Measurements from ENCODE around the gene TRMT2A.

The TRMT2A gene

DNA sequence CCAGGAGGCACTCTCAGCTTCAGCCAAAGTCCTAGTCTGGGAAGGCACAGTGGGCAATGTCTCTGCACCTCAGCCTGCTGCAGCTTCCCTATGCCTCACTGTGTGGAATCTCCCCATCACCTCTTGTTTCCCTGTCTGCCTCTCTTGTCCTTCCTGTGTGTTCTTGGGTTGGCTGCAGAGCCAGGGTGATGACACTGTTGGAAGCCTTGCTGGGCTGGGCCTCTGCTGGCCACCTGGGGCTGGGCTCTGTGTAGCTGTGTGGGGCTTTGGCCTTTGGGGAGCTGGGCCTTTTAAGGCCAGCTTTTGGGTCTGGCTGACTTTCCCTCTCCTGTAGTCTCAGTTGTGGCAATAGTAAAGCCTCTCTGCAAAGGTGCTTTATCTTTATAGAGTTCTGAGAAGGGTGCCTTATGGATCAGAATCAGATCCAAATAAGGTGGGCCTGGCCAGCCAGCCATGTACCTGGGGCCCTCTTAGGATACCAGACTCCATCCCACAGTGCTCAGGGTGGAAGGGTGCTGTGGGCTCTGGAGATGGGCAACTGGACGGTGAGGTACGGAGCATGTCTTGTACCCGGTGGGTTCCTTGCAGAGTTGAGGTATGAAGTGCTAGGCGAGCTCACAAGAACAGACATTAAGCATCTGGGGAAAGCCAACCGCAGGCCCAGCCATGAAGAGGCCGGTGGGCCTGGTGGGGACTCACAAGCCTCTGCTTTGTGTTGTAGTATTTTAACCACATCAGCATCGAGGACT, 11.4 kb downstream of the TRMT2A start:
- no peak for DNase-seq

DNA sequence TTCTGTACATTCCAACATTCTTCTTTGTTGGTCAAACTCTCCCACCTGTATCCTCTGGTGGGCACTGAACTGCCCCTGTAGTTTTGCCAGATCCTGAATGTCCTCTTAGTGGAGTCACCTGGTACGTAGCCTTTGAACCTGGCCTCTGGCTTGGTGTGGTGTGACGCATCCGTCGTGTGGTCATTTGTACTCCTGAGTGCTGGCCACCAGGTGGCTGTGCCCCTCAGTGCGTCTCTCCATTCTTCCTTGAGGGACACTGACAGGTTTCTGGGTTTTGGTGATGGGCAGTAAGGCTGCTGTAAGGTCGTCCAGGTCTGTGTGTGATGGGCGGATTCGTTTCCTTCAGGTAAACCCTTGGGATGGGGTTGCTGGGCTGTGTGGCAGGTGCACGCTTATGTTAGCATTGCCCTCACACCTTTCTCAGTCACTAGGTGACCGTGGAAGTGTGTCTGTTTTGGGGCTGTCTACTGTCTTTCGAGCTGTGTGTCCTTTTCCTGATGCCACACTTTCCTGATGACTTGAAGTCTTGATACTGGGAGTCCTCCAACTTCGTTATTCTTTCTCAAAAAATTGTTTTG, 14.7 kb downstream of the TRMT2A start:
- DNase-seq: no peak

DNA sequence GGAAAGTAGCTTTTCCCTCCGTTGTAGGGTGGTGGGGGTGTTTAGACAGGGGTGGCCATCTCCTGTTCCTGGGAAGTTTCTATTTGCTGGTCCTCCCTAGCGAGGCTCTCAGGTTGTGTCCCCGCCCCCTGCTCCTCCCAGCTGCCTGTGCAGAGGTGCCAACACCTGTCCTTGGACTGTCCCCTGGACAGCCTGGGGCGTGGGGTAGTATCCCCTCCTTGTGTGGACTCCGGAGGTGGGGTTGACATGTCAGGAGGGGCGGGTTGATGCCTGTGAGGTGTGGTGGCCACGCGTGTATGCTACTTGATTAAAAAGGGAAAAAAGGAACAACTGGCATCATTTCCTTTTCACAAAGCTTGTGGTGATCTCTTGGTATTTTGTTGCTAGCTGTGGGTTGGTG, 15.4 kb downstream of the TRMT2A start:
- DNase-seq: no peak

DNA sequence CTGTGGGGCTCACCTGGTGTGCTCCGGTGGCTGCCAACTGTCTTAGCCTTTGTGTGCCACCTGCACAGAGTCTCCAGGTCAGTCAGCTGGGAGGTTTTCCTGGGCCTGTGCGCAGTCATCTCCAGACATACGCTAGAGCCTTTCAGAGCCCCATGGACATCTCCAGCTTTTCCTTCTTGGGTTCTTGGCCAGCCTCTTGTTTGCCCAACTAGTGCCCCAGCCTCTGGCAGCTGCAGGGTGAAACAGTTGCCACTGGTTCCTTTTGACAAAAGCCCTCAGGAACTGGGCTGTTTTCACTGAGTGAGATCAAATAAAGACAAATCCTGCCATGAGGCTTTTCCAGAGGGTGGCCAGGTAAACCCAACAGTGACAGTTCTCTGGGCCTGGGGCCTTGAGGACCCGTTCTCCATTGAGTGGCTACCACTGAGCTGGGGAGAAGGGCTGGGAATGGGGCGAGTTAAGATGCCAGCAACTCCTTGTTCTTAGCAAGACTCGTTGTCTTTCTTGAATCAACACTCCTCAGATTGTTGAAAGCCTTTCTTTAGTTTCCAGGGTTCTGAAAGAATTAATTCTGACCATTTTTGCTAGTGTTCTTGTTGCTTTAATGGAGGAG, 17.8 kb downstream of the TRMT2A start:
- DNase-seq: no peak

DNA sequence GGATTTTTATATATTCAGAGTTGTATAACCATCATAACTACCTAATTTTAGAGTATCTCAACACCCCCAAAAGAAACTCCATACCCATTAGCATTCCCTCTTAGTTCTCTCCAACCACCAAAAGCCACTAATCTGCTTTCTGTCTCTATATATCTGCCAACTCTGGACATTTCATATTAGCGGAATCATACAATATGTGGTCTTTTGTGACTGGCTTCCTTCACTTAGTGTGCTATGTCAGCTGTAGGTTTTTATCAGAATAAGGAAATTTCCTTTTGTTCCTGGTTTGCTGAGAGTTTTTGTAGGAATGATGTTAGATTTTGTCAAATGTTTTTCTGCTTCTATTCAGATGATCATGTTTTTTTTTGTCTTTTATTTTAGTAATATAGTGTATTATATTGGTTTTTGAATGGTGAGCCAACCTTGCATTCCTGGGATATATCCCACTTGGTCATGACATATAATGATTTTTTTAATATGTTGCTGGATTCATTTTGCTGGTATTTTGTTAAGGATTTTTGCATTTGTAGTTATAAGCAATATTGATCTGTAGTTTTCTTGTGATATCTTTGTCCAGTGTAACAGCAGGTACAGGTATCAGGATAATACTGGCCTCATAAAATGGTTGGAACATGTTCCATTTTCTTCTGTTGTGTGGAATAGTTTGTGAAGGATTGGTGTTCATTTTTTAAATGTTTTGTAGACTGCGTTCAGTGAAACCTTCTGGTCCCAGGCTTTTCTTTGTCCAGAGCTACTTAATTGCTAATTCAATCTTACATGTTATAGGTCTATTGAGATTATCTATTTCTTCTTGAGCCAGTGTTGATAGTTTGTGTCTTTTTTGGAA, 20.2 kb downstream of the TRMT2A start:
- no peak for DNase-seq

DNA sequence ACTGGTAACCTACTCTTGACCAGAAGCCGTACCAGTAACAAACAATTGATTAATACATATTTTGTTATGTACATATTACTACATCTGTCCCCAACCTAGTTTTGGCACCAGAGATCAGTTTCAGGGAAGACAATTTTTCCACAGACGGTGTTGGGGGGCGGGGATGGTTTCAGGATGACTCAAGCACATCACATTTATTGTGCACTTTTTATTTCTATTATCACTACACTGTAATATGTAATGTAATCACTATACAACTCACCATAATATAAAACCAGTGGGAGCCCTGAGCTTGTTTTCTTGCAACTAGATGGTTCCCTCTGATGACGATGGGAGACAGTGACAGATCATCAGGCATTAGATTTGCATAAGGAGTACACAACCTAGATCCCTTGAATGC, 21.5 kb downstream of the TRMT2A start:
- no peak for DNase-seq

DNA sequence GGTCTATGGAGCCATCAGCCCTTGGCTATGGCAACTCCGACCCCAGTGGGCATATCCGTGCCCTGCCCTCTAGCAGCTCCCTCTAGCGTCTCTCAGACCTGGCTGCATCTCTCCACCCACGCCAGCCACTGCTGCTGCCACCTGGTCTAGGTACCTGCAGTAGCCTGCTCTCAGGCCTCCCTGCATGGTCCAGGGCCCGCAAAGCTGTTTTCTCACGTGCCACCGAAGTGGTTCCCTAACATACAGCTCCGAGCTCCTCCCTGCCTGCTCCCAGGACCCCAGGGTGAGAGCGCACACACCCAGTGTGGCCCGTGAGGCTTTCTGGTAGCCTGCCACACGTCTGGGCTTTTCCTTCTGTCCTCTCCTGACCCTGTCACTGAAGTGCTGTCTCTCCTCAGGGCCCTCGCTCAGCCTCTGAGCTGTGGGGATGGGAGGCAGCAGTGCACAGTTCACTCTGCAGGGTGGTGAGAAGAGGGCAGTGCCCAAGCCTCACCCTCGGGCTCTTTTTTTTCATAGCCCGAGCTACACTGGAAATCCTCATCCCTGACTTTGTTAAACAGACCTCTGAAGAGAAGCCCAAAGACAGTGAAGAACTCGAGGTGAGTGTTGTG, 22.7 kb downstream of the TRMT2A start:
- no peak for DNase-seq

DNA sequence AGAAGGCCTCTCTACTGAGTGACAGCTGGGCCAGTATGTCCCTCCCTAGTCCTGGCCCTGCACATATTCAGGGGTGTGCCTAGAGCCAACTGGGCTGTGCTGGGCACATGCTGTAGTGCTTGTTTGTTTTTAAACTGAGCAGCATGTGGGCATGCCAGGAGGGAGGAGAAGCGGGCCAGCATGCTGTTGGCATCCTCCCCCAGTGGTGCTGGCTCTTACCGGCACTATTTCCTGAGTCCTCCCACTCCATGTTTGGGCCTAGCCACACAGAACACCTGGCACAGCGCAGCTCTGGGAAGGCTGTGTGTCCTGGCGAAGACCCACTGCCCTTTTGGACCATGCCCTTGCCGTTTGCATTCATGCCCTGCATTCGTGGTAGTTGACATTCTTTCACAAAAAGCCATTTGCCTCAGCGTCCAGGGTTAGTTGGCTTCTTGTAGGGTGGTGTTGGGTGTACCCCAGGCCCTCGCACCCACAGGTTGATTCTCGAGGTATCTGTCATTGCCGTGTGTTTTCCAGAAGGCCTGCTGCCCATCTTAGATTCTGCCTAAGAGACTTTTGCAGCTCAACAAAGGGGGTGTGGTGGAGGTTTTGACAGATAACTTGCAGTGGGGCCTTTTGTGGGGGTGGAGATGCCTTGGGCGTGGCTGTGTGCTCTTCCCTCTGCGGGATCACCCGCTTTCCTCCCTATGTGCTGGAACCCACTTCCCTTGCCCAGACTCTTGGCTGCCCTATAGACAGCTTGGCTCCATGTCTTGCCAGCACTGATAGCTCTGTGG, 23.4 kb downstream of the TRMT2A start:
- DNase-seq: no peak

DNA sequence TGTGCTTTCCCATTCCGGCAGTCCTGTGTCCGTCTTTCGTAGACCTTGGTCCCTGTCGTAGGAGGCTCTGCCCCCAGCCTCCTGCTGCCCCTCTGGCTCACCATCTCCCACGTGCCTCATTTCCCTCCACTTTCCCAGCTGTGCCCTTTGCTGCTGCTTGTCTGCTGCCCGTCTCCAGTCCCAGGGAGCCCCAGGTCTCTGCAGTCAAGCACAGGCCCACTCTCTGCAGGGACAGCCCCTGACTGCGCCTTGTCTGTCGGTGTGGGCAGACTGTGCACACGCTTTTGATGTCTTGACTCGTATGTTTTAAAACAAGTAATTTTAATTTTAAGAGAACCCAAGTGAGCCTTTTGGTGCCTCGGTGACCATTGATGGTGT, 24.6 kb downstream of the TRMT2A start:
- no peak for DNase-seq

DNA sequence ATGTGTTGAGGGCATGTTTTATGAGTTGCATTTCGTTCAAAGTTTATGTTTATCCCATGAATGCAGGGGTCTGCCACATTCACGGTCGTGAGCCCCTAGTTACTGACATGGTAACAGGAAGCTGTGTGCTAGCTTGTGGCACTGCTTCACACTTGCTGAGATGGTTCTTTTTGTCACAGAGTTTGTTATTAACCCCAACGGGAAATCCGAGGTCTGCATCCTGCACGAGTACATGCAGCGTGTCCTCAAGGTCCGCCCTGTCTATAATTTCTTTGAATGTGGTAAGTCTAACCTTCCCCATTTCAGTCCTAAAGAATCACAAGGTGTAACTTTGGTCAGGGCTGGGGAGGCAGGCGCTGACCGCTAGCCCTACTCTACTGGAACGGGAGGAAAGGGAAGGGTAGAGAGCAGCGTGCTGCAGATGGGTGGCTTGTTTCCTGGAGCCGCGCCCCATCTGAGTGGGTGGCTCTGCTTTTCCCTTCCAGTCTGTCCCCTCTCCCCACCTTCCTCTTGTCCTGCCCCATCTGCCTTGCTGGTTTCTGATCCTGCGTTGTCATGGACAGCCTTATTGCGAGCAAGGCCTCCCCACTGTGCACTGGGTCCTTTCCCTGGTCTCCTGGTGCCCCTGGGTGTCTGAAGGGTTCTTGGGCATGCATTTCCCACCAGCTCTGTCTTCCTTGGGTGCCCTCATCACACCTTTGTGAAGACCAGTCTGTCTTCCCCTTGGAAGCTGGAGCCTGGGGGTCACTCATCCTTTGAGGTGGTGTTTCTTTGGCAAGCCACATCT, 25.1 kb downstream of the TRMT2A start:
- no peak for DNase-seq

DNA sequence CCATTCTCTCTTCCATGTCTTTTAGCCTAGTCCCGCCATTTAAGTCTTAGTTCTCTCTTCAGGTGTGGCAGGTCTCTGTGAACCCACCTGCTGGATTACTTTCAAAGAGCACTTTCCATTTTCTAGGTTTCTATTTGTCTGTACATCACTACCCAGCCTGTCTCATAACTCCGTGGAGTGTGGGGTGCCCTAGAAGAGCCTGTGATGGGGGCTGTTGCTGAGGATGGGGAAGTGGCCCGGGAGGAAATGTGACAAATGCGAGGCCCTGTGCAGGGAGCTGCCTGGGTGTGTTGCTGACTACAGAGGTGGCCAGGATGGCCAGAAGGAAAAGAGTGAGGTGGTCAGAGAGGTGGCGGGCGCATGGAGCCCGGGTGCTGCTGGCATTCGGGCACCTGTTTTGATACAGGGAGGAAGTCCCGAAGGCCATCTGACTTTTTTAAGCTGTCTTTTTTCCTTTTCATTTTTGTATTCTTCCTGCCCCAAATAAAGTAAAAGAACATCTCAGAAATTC, 26.2 kb downstream of the TRMT2A start:
- DNase-seq: no peak

DNA sequence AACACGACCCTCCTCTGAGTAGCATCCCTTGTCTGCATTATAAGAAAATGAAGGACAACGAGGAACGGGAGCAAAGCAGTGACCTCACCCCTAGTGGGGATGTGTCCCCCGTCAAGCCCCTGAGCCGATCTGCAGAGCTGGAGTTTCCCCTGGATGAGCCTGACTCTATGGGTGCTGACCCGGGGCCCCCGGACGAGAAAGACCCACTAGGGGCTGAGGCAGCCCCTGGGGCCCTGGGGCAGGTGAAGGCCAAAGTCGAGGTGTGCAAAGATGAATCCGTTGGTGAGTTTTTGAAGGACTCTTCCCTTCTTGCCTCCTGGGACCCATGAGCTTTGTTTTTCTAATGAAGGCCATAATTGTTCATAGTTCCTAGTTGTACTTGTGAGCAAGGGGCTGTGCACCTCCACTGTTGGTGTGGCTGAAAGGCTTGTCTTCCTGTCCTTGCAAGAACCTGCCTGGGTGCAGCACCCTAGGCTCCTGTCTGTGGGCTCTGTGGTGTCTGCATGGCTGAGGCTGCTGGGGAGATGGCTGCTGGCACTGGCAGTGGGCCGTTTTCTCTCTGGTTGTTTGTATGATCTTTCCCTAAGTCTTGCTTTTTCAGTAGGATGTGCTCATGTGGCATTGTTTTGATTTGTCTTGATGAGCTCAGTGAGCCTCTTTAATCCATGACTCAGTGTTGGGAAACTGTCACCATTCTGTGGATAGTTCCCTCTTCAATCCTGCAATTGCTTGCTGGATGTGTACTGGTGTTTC, 26.9 kb downstream of the TRMT2A start:
- DNase-seq: no peak

DNA sequence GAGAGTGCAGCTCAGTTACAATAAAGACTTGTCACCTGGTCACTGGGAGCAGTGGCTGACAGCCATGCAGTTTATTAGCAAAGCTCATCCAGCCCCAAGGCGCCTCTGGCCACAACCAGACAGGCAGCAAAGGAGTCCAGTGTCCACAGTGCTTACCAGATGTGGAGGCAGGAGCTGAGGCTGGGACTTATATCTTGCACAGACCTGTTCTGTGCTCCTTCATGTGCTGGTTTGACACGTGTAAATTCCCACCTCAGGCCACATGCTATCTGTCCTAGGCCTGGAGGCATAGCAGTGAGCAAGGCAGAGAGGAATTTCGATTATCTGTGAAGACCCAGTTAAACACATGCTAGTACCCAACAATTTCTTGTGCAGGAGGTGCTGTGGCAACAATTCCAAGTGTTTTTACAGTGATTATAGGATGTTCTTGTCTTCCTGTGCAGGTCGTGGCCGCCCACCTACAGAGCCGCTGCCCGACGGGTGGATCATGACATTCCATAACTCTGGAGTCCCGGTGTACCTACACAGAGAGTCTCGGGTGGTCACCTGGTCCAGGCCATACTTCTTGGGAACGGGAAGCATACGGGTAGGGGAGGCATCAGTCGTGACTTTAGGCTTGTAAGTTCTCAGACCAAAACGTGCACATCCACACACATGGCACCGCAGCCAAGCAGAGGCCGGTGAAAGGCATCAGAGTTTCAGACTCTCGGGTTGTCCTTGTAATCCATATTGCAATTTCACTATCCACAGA, 27.6 kb downstream of the TRMT2A start:
- DNase-seq: no peak

DNA sequence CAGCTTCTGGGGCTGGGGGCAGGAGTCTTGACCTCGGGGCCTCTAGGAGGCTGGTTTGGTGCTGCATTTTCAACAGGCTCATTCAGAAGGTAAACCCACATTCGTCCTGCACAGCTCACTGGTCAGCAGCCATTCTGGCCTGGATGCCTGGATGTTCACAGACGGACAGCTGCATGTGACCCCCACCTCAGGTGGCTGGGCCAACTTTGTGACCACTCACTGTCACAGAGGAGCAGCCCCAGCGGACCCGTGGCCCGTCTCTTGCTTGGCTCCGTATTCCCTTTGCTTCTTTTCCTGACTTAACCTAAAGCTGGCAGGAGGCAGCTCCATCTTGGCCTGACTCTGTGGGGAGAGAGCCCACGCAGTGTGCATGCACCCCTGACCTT, 28.8 kb downstream of the TRMT2A start:
- DNase-seq: no peak

DNA sequence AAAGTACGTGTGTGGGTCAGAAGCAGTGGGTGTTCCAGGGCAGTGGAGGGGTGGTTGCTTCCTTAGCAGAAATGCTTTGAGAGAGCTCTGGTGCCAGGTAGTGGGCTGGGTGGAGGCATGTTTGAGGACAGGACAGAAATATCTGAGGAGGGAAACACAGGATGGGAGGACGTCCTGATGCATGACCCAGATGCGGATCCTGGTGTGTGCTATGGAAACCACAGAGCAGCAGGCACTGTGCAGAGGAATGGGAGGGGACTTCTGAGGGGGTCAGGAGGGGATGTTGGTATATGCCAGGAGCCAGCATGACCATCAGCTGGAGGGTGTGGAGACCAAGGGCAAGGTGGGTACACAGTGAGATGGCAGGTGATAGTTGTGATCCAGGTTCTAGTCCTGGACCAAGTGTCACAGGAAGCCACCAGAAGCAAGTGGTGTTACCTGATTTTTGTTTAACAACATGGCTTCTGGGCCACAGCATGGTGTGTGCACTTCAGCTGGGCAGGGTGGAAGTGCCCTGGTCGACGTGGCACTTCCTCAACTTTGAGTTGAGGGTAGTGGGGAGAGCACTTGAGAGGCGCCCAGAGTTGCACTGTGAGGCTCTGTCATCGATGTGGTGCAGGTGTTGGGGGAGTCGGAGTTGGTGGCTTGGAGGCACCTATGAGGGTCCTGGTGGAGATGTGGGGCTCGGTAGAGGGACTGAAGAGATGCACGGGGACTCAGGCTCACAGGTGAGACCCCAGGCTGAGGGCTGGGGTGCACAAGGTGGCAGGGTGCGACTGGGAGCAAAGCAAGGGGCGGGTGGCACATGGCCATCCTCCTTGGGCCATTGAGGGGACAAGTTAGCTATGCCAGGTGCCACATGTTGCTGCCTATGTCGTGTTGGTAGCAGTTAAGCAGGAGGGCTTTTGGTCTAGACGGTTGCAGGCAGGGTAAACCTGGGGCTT, 29.4 kb downstream of the TRMT2A start:
- DNase-seq: no peak

DNA sequence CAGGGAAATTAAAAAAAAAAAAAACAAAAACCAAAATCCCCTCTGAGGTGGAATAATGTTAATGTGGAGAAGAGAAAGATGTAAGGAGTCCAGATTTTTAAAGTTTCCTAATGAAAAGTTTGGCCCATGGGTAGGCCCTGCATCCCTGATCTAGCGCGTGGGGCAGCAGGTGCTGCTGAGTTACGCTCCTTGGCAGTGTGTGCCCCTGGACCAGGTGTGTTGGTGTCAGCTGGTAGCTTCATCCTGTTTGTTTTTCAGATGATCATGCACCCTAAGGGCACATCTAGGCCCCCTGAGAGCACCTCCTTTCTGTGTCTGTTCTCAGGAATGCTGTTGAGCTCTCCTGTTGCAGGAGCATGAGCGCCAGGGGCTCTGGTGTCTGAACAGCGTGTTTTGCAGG, 30.3 kb downstream of the TRMT2A start:
- DNase-seq: no peak

DNA sequence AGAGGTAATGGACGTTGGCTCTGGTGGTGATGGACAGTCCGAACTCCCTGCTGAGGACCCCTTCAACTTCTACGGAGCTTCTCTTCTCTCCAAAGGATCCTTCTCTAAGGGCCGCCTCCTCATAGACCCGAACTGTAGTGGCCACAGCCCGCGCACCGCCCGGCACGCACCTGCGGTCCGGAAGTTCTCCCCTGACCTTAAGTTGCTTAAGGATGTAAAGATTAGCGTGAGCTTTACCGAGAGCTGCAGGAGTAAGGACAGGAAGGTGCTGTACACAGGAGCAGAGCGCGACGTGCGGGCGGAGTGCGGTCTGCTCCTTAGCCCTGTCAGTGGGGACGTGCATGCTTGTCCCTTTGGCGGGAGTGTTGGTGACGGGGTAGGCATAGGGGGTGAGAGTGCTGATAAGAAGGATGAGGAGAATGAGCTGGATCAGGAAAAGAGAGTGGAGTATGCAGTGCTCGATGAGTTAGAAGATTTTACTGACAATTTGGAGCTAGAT, 30.9 kb downstream of the TRMT2A start:
- DNase-seq: no peak

DNA sequence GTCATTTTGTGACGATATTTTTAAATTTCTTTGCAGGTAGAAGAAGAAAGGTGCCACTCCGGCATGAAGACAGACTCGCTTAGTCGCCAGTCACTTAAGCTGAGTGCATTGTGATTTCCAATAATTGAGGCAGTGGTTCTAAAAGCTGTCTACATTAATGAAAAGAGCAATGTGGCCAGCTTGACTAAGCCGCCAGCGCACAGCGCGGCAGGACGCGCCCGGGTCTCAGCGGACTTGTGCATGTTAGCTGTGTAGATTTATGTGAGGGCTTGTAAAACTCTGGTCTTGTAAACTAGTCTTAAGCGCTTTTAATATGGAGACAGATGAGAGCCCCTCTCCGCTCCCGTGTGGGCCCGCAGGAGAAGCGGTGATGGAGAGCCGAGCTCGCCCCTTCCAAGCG, 31.4 kb downstream of the TRMT2A start:
- no peak for DNase-seq

All from 8988T (cell line).